ENCODE measurements around the gene FGF13.

The FGF13 gene

GRCh38 chrX:138704101-138704500, 7.4 kb downstream of the FGF13 start:
- Mint-ChIP-seq H3K4me1 (no peaks in the 10 kb centered on the region), H3K27me3 (peaks cover 4% of the 10 kb centered on the region), H3K36me3 (no peaks in the 10 kb centered on the region), H3K4me3 (no peak overlapping the region), H3K9me3 (no peaks in the 10 kb centered on the region), H3K27ac (no peak overlapping the region)

- Mint-ChIP-seq H3K4me1 (no peaks in the 10 kb centered on the region), H3K4me3 (no peak overlapping the region), H3K27ac (no peak overlapping the region), H3K36me3 (no peaks in the 10 kb centered on the region), H3K9me3 (no peaks in the 10 kb centered on the region), H3K27me3 (no peaks in the 10 kb centered on the region)
Measured at GRCh38 chrX:138692591-138692990, 18.9 kb downstream of the FGF13 start.

GRCh38 chrX:138691186-138691585, 20.3 kb downstream of the FGF13 start:
- Mint-ChIP-seq H3K36me3 (no peaks in the 10 kb centered on the region), H3K27ac (no peak overlapping the region), H3K9me3 (no peaks in the 10 kb centered on the region), H3K4me1 (no peaks in the 10 kb centered on the region), H3K4me3 (no peak overlapping the region), H3K27me3 (no peaks in the 10 kb centered on the region)

GRCh38 chrX:138690591-138690990, 20.9 kb downstream of the FGF13 start:
- no peaks in the 10 kb centered on the region for H3K36me3 Mint-ChIP-seq
- no peaks in the 10 kb centered on the region for H3K9me3 Mint-ChIP-seq
- no peaks in the 10 kb centered on the region for H3K27me3 Mint-ChIP-seq
- H3K4me1 Mint-ChIP-seq, result no peaks in the 10 kb centered on the region
- no peak overlapping the region for H3K4me3 Mint-ChIP-seq
- H3K27ac Mint-ChIP-seq, result no peak overlapping the region

- Mint-ChIP-seq H3K27ac (no peak overlapping the region), H3K4me1 (no peaks in the 10 kb centered on the region), H3K27me3 (no peaks in the 10 kb centered on the region), H3K36me3 (no peaks in the 10 kb centered on the region), H3K9me3 (no peaks in the 10 kb centered on the region), H3K4me3 (no peak overlapping the region)
Measured at GRCh38 chrX:138683600-138683999, 27.9 kb downstream of the FGF13 start.

- Mint-ChIP-seq H3K27me3 (no peaks in the 10 kb centered on the region), H3K4me1 (no peaks in the 10 kb centered on the region), H3K4me3 (no peak overlapping the region), H3K36me3 (no peaks in the 10 kb centered on the region), H3K9me3 (no peaks in the 10 kb centered on the region), H3K27ac (no peak overlapping the region)
Measured at GRCh38 chrX:138669693-138670092, 41.8 kb downstream of the FGF13 start.

- Mint-ChIP-seq H3K27ac (no peak overlapping the region), H3K4me3 (no peak overlapping the region), H3K36me3 (no peaks in the 10 kb centered on the region), H3K9me3 (no peaks in the 10 kb centered on the region), H3K27me3 (no peaks in the 10 kb centered on the region), H3K4me1 (no peaks in the 10 kb centered on the region)
Measured at GRCh38 chrX:138664466-138664865, 47.1 kb downstream of the FGF13 start.

- H3K27ac Mint-ChIP-seq, result no peak overlapping the region
Measured at GRCh38 chrX:138664016-138664415, 47.5 kb downstream of the FGF13 start.

GRCh38 chrX:138651494-138651893, 60.0 kb downstream of the FGF13 start:
- H3K4me3 Mint-ChIP-seq, result no peak overlapping the region
- no peaks in the 10 kb centered on the region for H3K36me3 Mint-ChIP-seq
- H3K4me1 Mint-ChIP-seq, result no peaks in the 10 kb centered on the region
- no peaks in the 10 kb centered on the region for H3K27me3 Mint-ChIP-seq
- no peaks in the 10 kb centered on the region for H3K9me3 Mint-ChIP-seq
- H3K27ac Mint-ChIP-seq, result no peak overlapping the region

More at GRCh38 chrX:138664016-138664415, 47.5 kb downstream of the FGF13 start:
- no peaks in the 10 kb centered on the region for H3K36me3 Mint-ChIP-seq
- H3K27me3 Mint-ChIP-seq, result no peaks in the 10 kb centered on the region
- no peak overlapping the region for H3K4me3 Mint-ChIP-seq
- H3K4me1 Mint-ChIP-seq, result no peaks in the 10 kb centered on the region
- H3K9me3 Mint-ChIP-seq, result no peaks in the 10 kb centered on the region

- Mint-ChIP-seq H3K36me3 (no peaks in the 10 kb centered on the region), H3K9me3 (no peaks in the 10 kb centered on the region), H3K27ac (no peak overlapping the region), H3K27me3 (no peaks in the 10 kb centered on the region), H3K4me1 (no peaks in the 10 kb centered on the region), H3K4me3 (no peak overlapping the region)
Measured at GRCh38 chrX:138648568-138648967, 62.9 kb downstream of the FGF13 start.

GRCh38 chrX:138638996-138639395, 72.5 kb downstream of the FGF13 start:
- Mint-ChIP-seq H3K27ac (no peak overlapping the region), H3K4me3 (no peak overlapping the region), H3K4me1 (no peaks in the 10 kb centered on the region), H3K9me3 (no peaks in the 10 kb centered on the region), H3K27me3 (no peaks in the 10 kb centered on the region), H3K36me3 (no peaks in the 10 kb centered on the region)
